Activated CD8-positive, alpha-beta memory T cell treated with anti-CD3 and anti-CD28 coated beads for 36 hours (primary cell): ENCODE data around the gene BRD7. TPM values are rescaled to one million over a fixed set of nuclear protein-coding genes. Genes with fewer than 3 reads are reported as not detected.
"Not testable (repeated sequence)": the region's sequence is repeated elsewhere in the genome, so short reads cannot be mapped to it uniquely, and the experiment has no call there.

Source experiments
- CTCF ChIA-PET: fragments of 350-600 bp; sonication (Branson Sonifier 250); formaldehyde crosslinking; loops from one replicate; lab custom pipeline; 2021; ENCODE audit warnings: antibody characterized with exemption; lab: Charles Lee
- POLR2A ChIA-PET: fragments of 350-600 bp; sonication (Branson Sonifier 250); formaldehyde crosslinking; loops from one replicate; lab custom pipeline; 2021; ENCODE audit warnings: antibody characterized with exemption; lab: Charles Lee
- total RNA-seq, 2 experiments: library from RNA; stranded (reverse); gene quantifications; one replicate each; pipeline ENCODE4 v1.2.3, GENCODE V29; 2021

The BRD7 gene
- total RNA-seq, 2 experiments from 2014 or later, result 96.6 to 104 TPM

- ChIA-PET POLR2A (no interaction called here), CTCF (no interaction called here)
These were observed 2.8 kb downstream of the BRD7 start for GRCh38 chr16:50365791-50366575.

GRCh38 chr16:50363656-50364055 is 5.1 kb downstream of the BRD7 start:
- ChIA-PET CTCF (interaction anchor here (0.6 to 1.2 kb wide), 3 partner anchors 9 to 530 kb away, joined by 3 to 8 read pairs (median 3); no protein-coding TSS in a partner anchor), POLR2A (interaction anchor here (0.7 kb wide), 1 partner anchor 111 kb away, joined by 5 read pairs; no protein-coding TSS in a partner anchor)

GRCh38 chr16:50360779-50361178 is 8.0 kb downstream of the BRD7 start:
- CTCF ChIA-PET, result interaction anchor here (0.5 to 1.8 kb wide), 6 partner anchors 11 to 305 kb away, joined by 3 to 8 read pairs (median 4); no protein-coding TSS in a partner anchor
- POLR2A ChIA-PET, result no interaction called here

GRCh38 chr16:50360033-50360778 is 8.6 kb downstream of the BRD7 start:
- ChIA-PET POLR2A (no interaction called here), CTCF (interaction anchor here (0.5 to 1.8 kb wide), 6 partner anchors 22 to 335 kb away, joined by 3 to 8 read pairs (median 4); partner anchors contain the start of gene CNEP1R1)

- CTCF ChIA-PET, result interaction anchor here (1.2 to 1.5 kb wide), 2 partner anchors 21 to 334 kb away, joined by 3 to 5 read pairs; partner anchors contain the start of gene CNEP1R1
- POLR2A ChIA-PET, result no interaction called here
These were observed 9.2 kb downstream of the BRD7 start for GRCh38 chr16:50359626-50360025.

- POLR2A ChIA-PET, result no interaction called here
- CTCF ChIA-PET, result interaction anchor here (0.6 to 3.5 kb wide), 12 partner anchors 9 to 329 kb away, joined by 3 to 21 read pairs (median 3); partner anchors contain the start of gene CNEP1R1
These were observed 13.9 kb downstream of the BRD7 start for GRCh38 chr16:50354629-50355456.

- CTCF ChIA-PET, result interaction anchor here (0.7 to 3.5 kb wide), 9 partner anchors 15 to 316 kb away, joined by 3 to 21 read pairs (median 3); no protein-coding TSS in a partner anchor
- POLR2A ChIA-PET, result no interaction called here
These were observed 14.7 kb downstream of the BRD7 start for GRCh38 chr16:50354082-50354481.

GRCh38 chr16:50351952-50352351 is 16.8 kb downstream of the BRD7 start:
- POLR2A ChIA-PET, result no interaction called here

GRCh38 chr16:50351116-50351515 is 17.7 kb downstream of the BRD7 start:
- ChIA-PET POLR2A (no interaction called here), CTCF (interaction anchor here (0.6 kb wide), 1 partner anchor 284 kb away, joined by 3 read pairs; no protein-coding TSS in a partner anchor)

More at GRCh38 chr16:50351952-50352351, 16.8 kb downstream of the BRD7 start:
- CTCF ChIA-PET, result interaction anchor here (0.6 kb wide), 1 partner anchor 313 kb away, joined by 3 read pairs; no protein-coding TSS in a partner anchor

GRCh38 chr16:50345210-50345609 is 23.6 kb downstream of the BRD7 start:
- POLR2A ChIA-PET, CTCF ChIA-PET: not testable (repeated sequence)

- CTCF ChIA-PET, POLR2A ChIA-PET: not testable (repeated sequence)
These were observed 25.2 kb downstream of the BRD7 start for GRCh38 chr16:50343566-50343965.

- ChIA-PET POLR2A (no interaction called here), CTCF (interaction anchor here (0.6 to 1.0 kb wide), 2 partner anchors 135 to 316 kb away, joined by 3 to 4 read pairs; partner anchors contain the start of gene CNEP1R1)
These were observed 28.2 kb downstream of the BRD7 start for GRCh38 chr16:50340578-50340977.

GRCh38 chr16:50338371-50339231 is 30.2 kb downstream of the BRD7 start:
- ChIA-PET POLR2A (interaction anchor here (0.9 kb wide), 1 partner anchor 64 kb away, joined by 3 read pairs; no protein-coding TSS in a partner anchor), CTCF (interaction anchor here (0.9 to 2.1 kb wide), 4 partner anchors 12 to 313 kb away, joined by 3 to 7 read pairs (median 4); partner anchors contain the start of gene CNEP1R1)

GRCh38 chr16:50336884-50337283 is 31.9 kb downstream of the BRD7 start:
- CTCF ChIA-PET, result no interaction called here
- POLR2A ChIA-PET, result no interaction called here

GRCh38 chr16:50335196-50335958 is 33.4 kb downstream of the BRD7 start:
- CTCF ChIA-PET, result no interaction called here
- POLR2A ChIA-PET, result no interaction called here

- POLR2A ChIA-PET, result no interaction called here
- CTCF ChIA-PET, result interaction anchor here (1.1 kb wide), 1 partner anchor 472 kb away, joined by 3 read pairs; no protein-coding TSS in a partner anchor
These were observed 34.4 kb downstream of the BRD7 start for GRCh38 chr16:50334106-50334975.
